K562 (cell line): ENCODE data around the gene DAPK1. TPM values are rescaled to one million over a fixed set of nuclear protein-coding genes. Genes with fewer than 3 reads are reported as not detected.
A peak's percentile ranks its signal among the peaks of the same experiment; 100 is the strongest.

Source experiments
- ATAC-seq: fragments of 200-7000 bp; cut with Tn5 transposase; 3 replicates; pipeline ENCODE4 v1.9.1; 2020; ENCODE audit warnings: moderate library complexity
- BruUV-seq: library from RNA; stranded (reverse); fragments of 400-500 nt; replicated peaks from 2 replicates; lab custom pipeline; 2021; lab: Mats Ljungman, UMichigan
- CTCF ChIA-PET: fragments of 300-600 bp; formaldehyde crosslinking; extraction: SDS; loops from one replicate; lab custom pipeline; 2021; ENCODE audit warnings: low intra/inter-chr PET ratio; lab: Yijun Ruan, JAX
- POLR2A ChIA-PET: fragments of 300-600, 350-650 bp; sonication (Branson Sonifier 250); formaldehyde crosslinking; extraction: SDS; loops from one replicate; lab custom pipeline; 2021; ENCODE audit warnings: antibody characterized with exemption, inconsistent platforms; lab: Yijun Ruan, JAX
- DNase-seq, 4 experiments: peaks; one replicate each; pipeline versions ENCODE4 v3.0.0 to v3.0.0-alpha.2; 2011 to 2018; ENCODE audit warnings: low spot score in 3 of 4, mixed read lengths in 3 of 4; ENCODE audit errors: extremely low read depth in 1 of 4
- FAIRE-seq: peaks from 2 replicates; lab custom pipeline; 2011; peaks lifted over from hg19 to GRCh38; lab: Jason Lieb, UNC
- H2AFZ ChIP-seq: 2 replicates; pipeline ENCODE4 v1.6.0; 2011; ENCODE audit warnings: low read depth, low read length, control low read depth, inconsistent platforms
- H3K27ac ChIP-seq: fragments of 200-600 bp; 3 replicates; pipeline ENCODE4 v1.8.0; 2011; ENCODE audit warnings: low read depth, mild to moderate bottlenecking, control low read depth, inconsistent platforms, low read length, moderate library complexity, mixed read lengths; ENCODE audit errors: extremely low read depth
- H3K27me3 ChIP-seq, 2 experiments: fragments of 300-600 bp in 1 of 2; 2 replicates in 1 of 2; 3 replicates in 1 of 2; pipeline versions ENCODE4 v1.6.0 to v1.8.0; 2011; ENCODE audit warnings: inconsistent platforms in 2 of 2, low read length in 2 of 2, mild to moderate bottlenecking in 1 of 2, mixed read lengths in 1 of 2, moderate library complexity in 1 of 2; ENCODE audit not compliant: control insufficient read depth in 2 of 2, insufficient read depth in 2 of 2
- H3K36me3 ChIP-seq: fragments of 300-600 bp; 3 replicates; pipeline ENCODE4 v1.8.0; 2011; ENCODE audit warnings: mild to moderate bottlenecking, low read length, inconsistent platforms; ENCODE audit not compliant: control insufficient read depth, insufficient read depth
- H3K4me1 ChIP-seq, 2 experiments: fragments of 200-600 bp in 1 of 2; replicated peaks in 1 of 2; 2 replicates in 1 of 2; 3 replicates in 1 of 2; pipeline versions ENCODE4 v1.5.1 to v1.8.0; 2011; ENCODE audit warnings: inconsistent platforms in 2 of 2, low read length in 2 of 2, mild to moderate bottlenecking in 1 of 2, mixed read lengths in 1 of 2, moderate library complexity in 1 of 2; ENCODE audit not compliant: control insufficient read depth in 2 of 2, insufficient read depth in 2 of 2
- H3K4me2 ChIP-seq: 2 replicates; pipeline ENCODE4 v1.6.1; 2011; ENCODE audit warnings: low read length, control low read depth, inconsistent platforms, mixed read lengths; ENCODE audit not compliant: insufficient read depth
- H3K4me3 ChIP-seq: fragments of 200-600 bp; sonication (generic), shearing (Covaris generic); 2 replicates; pipeline ENCODE4 v1.5.1; 2016; ENCODE audit warnings: control low read depth, inconsistent platforms
- H3K79me2 ChIP-seq: fragments of 200-600 bp; 3 replicates; pipeline ENCODE4 v1.8.0; 2011; ENCODE audit warnings: low read length, inconsistent platforms; ENCODE audit not compliant: control insufficient read depth, insufficient read depth
- H3K9ac ChIP-seq, 2 experiments: 2 replicates each; pipeline versions ENCODE4 v1.6.0 to v1.6.1; 2011; ENCODE audit warnings: low read depth in 2 of 2, low read length in 2 of 2, control low read depth in 1 of 2, inconsistent platforms in 1 of 2, mild to moderate bottlenecking in 1 of 2, mixed read lengths in 1 of 2; ENCODE audit not compliant: insufficient read depth in 1 of 2
- H3K9me1 ChIP-seq: one replicate; pipeline ENCODE4 v1.6.0; 2011; ENCODE audit warnings: inconsistent platforms, mild to moderate bottlenecking, low read length, moderate library complexity; ENCODE audit not compliant: control insufficient read depth, insufficient read depth
- H3K9me3 ChIP-seq: replicated peaks from 2 replicates; pipeline ENCODE4 v1.5.1; 2011; ENCODE audit warnings: low read depth, low read length, inconsistent platforms; ENCODE audit not compliant: control insufficient read depth, insufficient read depth
- H4K20me1 ChIP-seq: replicated peaks from 2 replicates; pipeline ENCODE4 v1.6.1; 2011; ENCODE audit warnings: low read length, inconsistent platforms, mixed read lengths; ENCODE audit not compliant: control insufficient read depth, insufficient read depth
- CHCHD3 ChIP-seq: fragments of 250-450 bp; sonication (Bioruptor Pico); IDR thresholded peaks from 2 replicates; pipeline ENCODE4 v2.1.2; 2022; ENCODE audit warnings: mild to moderate bottlenecking
- MXD1 ChIP-seq: fragments of 250-450 bp; sonication (Bioruptor Pico); IDR thresholded peaks from 2 replicates; pipeline ENCODE4 v1.8.0; 2021; ENCODE audit warnings: borderline replicate concordance, mild to moderate bottlenecking, moderate library complexity; ENCODE audit not compliant: poor library complexity, severe bottlenecking
- PTTG1 ChIP-seq: fragments of 450-650 bp; IDR thresholded peaks from 2 replicates; pipeline ENCODE4 v1.6.1; 2016; ENCODE audit warnings: low read depth, mild to moderate bottlenecking, missing genetic modification characterization, missing compliant biosample characterization
- RAD21 ChIP-seq, 2 experiments: fragments of 250-450 bp in 1 of 2; fragments of 450-650 bp in 1 of 2; sonication (Bioruptor Pico) in 1 of 2; formaldehyde crosslinking in 1 of 2; IDR thresholded peaks in 1 of 2; conservative IDR thresholded peaks in 1 of 2; 2 replicates each; pipeline versions ENCODE4 v1.4.0 to v1.8.0; 2020 to 2022; ENCODE audit warnings: mild to moderate bottlenecking in 2 of 2, moderate library complexity in 1 of 2
- ZNF165 ChIP-seq: fragments of 250-450 bp; sonication (Bioruptor Pico); IDR thresholded peaks from 2 replicates; pipeline ENCODE4 v1.4.0; 2020; ENCODE audit warnings: borderline replicate concordance
- ZNF407 ChIP-seq: fragments of 450-650 bp; IDR thresholded peaks from 2 replicates; pipeline ENCODE4 v1.6.1; 2016; ENCODE audit warnings: low read depth
- WGBS: fragments of 100-300 bp; shearing (Covaris generic); methylation state at CpG from one replicate; pipeline ENCODE4 v1.1.6; 2016; ENCODE audit warnings: low coverage, mixed read lengths; ENCODE audit not compliant: insufficient coverage; ENCODE audit errors: missing lambda C conversion rate; 5-methylcytosine and 5-hydroxymethylcytosine counted together
- in situ Hi-C: fragments of 300-500 bp; cut with MboI; formaldehyde crosslinking; loops from 4 replicates; pipeline ENCODE4 v1.15.0; 2018; ENCODE audit warnings: inconsistent platforms, mixed read lengths
- intact Hi-C: fragments of 100-400 bp; cut with micrococcal nuclease; formaldehyde crosslinking; loops from 2 replicates; pipeline ENCODE4 v1.14.2; 2022
- polyA plus RNA-seq, 8 experiments: library from polyadenylated mRNA; depleted of rRNA in 4 of 8; stranded (reverse) in 5 of 8; unstranded in 3 of 8; fragments of >200 nt; fragmentation: Nextera tagmentation in 2 of 8; fragmentation: Illumina TruSeq in 1 of 8; extraction: Ambion mirVana in 2 of 8; extraction: Trizol in 1 of 8; gene quantifications; 2 replicates each; pipeline versions ENCODE4 v1.2.1 to v1.2.3, GENCODE V29; 2011 to 2014; ENCODE audit warnings: inconsistent platforms in 1 of 8, missing spikeins in 1 of 8
- total RNA-seq, 7 experiments: library from RNA; depleted of rRNA in 6 of 7; stranded (reverse); fragments of >200 nt in 6 of 7; fragmentation: Illumina TruSeq in 2 of 7; extraction: Trizol in 2 of 7; gene quantifications; 2 replicates each; pipeline versions ENCODE4 v1.2.1 to v1.2.3, GENCODE V29; 2011 to 2021; ENCODE audit warnings: low replicate concordance in 1 of 7
- TF ChIP-seq, protein P1 (sequence below): fragments of 250-450 bp; sonication (Bioruptor Pico); IDR thresholded peaks from 2 replicates; pipeline ENCODE4 v1.5.0; 2020; ENCODE audit warnings: mild to moderate bottlenecking, borderline replicate concordance

The DAPK1 gene
- total and polyA plus RNA-seq, 9 of the 15 experiments (the other 6 are each of a cell fraction or from before 2014, with no cell fraction given) = 1.7 to 26.4 (median 15.8) TPM

DNA sequence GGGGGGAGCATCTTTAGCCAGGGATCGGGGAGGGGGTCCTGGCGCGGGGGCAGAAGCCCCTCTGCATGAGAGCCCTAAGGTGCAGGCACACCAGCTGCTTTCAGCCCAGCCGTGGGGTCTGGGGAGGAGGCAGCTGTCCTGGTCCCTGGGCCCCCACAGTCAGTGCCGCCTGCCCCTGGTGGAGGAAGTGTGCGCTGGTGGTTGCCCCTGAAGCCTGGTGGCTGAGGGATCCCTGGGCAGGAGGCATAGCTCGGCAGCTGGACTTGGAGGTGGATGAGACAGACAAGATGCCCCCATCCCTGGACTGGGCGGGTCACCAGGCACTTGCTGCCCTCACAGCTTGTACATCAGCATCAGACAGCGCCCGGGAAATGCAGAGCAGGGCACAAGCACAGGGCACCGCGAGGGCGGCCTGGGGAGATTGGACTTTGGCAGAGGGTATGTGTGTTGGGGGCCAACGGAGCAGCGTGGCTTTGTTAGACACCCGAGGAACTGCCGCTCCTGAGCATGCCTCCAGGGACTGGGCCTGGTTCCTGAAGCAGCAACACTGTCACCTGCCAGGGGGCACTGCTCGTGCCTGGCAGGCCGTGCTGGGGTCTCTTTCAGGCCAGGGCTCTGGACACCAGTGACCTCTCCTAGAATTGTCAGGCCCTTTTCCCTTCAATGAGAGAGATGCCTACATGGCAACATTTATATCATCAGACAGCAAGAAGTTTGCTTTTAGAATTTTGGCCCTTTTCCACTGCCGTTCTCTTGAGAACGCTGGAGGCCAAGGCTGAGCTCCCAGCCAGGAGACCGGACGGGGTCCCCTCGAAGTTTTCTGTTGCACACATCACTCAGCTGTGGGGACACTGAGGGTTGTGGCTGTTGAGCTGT is 186.3 kb downstream of the DAPK1 start:
- H3K9ac ChIP-seq = no peak overlapping the region
- H3K4me3 ChIP-seq = no peak overlapping the region
- no peak overlapping the region for H3K27ac ChIP-seq
- H2AFZ ChIP-seq = peak overlapping the region; percentile 18; the same call in 1 of the 2 replicates
- TF ChIP-seq, protein P1, sequence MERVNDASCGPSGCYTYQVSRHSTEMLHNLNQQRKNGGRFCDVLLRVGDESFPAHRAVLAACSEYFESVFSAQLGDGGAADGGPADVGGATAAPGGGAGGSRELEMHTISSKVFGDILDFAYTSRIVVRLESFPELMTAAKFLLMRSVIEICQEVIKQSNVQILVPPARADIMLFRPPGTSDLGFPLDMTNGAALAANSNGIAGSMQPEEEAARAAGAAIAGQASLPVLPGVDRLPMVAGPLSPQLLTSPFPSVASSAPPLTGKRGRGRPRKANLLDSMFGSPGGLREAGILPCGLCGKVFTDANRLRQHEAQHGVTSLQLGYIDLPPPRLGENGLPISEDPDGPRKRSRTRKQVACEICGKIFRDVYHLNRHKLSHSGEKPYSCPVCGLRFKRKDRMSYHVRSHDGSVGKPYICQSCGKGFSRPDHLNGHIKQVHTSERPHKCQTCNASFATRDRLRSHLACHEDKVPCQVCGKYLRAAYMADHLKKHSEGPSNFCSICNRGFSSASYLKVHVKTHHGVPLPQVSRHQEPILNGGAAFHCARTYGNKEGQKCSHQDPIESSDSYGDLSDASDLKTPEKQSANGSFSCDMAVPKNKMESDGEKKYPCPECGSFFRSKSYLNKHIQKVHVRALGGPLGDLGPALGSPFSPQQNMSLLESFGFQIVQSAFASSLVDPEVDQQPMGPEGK (CRISPR knock-in tag) = no peak
- TF ChIP-seq ZNF165 (CRISPR knock-in tag) (no peak), MXD1 (no peak), ZNF407 (peak; percentile 63), CHCHD3 (no peak), PTTG1 (tag) (no peak), RAD21 (CRISPR knock-in tag; conservative IDR thresholded peaks at IDR 0.05 in 1 of 2, IDR thresholded peaks at IDR 0.05 in 1 of 2) (no peak)
- no peaks in the 10 kb centered on the region for H3K9me3 ChIP-seq
- H3K36me3 ChIP-seq = peaks cover 30% of the 10 kb centered on the region; the same call in 2 of the 3 replicates
- no peaks in the 10 kb centered on the region for H3K9me1 ChIP-seq
- H3K79me2 ChIP-seq = no peaks in the 10 kb centered on the region
- H3K27me3 ChIP-seq = no peaks in the 10 kb centered on the region
- intact Hi-C loops (loop anchor here (1.0 to 10.0 kb wide), 2 partner anchors 128 to 361 kb away; no protein-coding TSS in a partner anchor), in situ Hi-C loops (loop anchor here (25.0 kb wide), 1 partner anchor 628 kb away; no protein-coding TSS in a partner anchor)
- CTCF ChIA-PET = interaction anchor here (1.2 to 4.1 kb wide), 3 partner anchors 127 to 348 kb away, joined by 3 to 21 read pairs (median 4); no protein-coding TSS in a partner anchor
- peaks cover 10 to 14% of the 10 kb centered on the region in 2 experiments; a peak in 4 of 5 replicates for H3K4me1 ChIP-seq
- H3K4me2 ChIP-seq = peak overlapping the region; percentile 40; the same call in 1 of the 2 replicates
- H4K20me1 ChIP-seq = no peaks in the 10 kb centered on the region
- no peak for DNase-seq
- no peak for FAIRE-seq
- 70% methylated on average over 11 of the region's 24 CpGs for WGBS
- POLR2A ChIA-PET = interaction anchor here (0.5 to 1.4 kb wide), 4 partner anchors 42 to 487 kb away, joined by 3 to 7 read pairs (median 3); partner anchors contain the start of gene CTSL
- peak; percentile 52 for ATAC-seq
- no TSS peak for BruUV-seq
